ENCODE measurements around the gene SLC38A7.
"Not testable (repeated sequence)": the region's sequence is repeated elsewhere in the genome, so short reads cannot be mapped to it uniquely, and the experiment has no call there.

SLC38A7 gene

GRCh38 chr16:58684354-58685083 lies at the start of gene SLC38A7:
Gene SLC38A7 (minus strand): TSS chr16:58684770. CDS start chr16:58680126, 4,644 bp downstream.
- DNase-seq (ENCODE audit: low read depth in 2 of 2) = peak; percentile 39 to 50

- DNase-seq (ENCODE audit: low read depth in 2 of 2) = peak; percentile 56 to 60
These were observed 49.3 kb upstream of the SLC38A7 start, which contains the start of gene GOT2 for GRCh38 chr16:58733671-58734458. Gene GOT2 (minus strand): TSS chr16:58734316. CDS start chr16:58734228, 88 bp downstream.

DNA sequence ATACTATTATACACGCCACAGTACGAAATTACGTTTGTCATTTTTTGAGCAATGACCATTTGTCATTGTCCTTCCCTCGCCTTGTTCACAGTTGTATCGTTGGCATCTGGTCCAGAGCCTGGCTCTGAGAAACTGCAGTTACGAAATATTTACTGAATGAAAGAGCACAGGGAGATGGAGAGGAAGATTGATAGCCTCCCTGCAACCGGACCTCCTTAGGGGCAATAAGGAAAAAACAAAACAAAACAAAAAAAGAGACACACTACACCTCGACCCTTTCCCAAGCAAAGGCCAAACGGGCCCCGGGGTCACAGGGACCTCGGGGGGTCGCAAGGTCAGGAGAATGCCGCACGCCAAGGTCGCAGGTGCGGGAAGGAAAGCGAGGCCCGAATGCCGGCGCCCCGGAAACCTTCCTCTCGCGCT lies 48.7 kb upstream of the SLC38A7 start:
- DNase-seq (ENCODE audit: low read depth in 2 of 2) = no peak

DNA sequence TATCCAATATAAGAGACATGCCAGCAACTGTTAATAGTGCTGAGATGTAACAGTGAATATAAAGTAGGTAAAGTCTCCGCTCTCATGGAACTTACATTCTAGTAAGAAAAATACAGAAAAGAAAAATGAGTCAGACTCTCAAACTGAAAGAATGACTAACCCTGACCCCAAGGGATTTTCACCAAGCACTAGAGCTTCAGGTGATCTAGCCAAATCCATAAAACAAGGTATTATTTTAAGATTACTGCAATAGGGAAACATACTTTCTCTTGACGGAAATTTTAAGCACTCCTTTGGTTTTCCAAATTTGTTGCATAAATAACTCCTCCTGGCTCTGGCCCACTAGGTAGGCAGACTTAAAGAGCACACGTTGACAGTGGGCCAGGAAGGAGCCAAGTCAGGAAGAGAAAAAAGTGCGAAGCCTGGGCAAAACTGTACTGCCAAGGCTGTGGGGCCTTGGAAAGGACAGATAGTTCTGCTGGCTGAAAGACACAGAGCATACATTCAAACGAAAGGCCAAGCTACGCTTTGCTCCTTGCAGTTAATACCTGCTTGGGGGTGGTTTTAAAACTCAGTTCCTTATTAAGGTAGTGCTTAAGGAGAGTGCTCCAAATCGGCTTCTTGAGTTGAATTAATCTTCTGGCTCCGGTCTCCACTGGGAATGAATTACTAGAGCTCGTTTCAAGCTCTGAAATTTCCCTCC lies 48.1 kb upstream of the SLC38A7 start:
- no peak for DNase-seq (ENCODE audit: low read depth in 2 of 2)

DNA sequence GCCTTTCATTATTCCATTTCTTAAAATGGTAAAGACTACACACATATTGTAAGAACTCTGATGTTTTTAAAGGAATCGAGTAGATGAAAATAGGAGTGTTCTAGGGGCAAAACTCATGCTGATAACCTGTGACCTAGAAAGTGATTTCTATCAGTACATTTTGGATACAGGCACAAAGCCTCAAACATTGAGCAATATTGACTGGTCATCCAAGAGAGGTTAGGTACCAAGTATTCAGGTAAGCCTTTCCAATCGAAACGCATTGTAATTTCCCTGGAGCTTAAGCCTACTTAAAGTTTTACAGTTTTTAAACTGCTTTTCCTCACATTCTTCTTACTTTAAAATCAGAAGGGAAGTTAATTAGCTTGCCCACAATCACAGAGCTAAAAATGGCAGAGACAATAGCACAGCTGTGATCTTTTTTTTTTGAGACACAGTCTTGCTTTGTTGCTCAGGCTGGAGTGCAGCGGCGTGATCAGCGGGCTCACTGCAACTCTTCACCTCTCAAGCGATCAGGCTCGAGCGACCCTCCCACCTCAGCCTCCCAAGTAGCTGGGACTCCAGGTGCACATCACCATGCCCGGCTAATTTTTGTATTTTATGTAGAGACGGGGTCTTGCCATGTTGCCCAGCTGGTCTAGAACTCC lies 46.3 kb upstream of the SLC38A7 start:
- DNase-seq (ENCODE audit: low read depth in 2 of 2) = no peak

- DNase-seq (ENCODE audit: low read depth in 2 of 2) = no peak
These were observed 43.4 kb upstream of the SLC38A7 start for GRCh38 chr16:58727796-58728568.

GRCh38 chr16:58727028-58727781 lies 42.6 kb upstream of the SLC38A7 start:
- no peak for DNase-seq (ENCODE audit: low read depth in 2 of 2)

GRCh38 chr16:58723109-58723508 lies 38.5 kb upstream of the SLC38A7 start:
- no peak for DNase-seq (ENCODE audit: low read depth in 2 of 2)

GRCh38 chr16:58717994-58718393 lies 33.4 kb upstream of the SLC38A7 start:
- DNase-seq (ENCODE audit: low read depth in 2 of 2) = no peak

GRCh38 chr16:58716468-58716867 lies 31.9 kb upstream of the SLC38A7 start:
- DNase-seq (ENCODE audit: low read depth in 2 of 2) = no peak

GRCh38 chr16:58713742-58714141 lies 29.2 kb upstream of the SLC38A7 start:
- DNase-seq (ENCODE audit: low read depth in 2 of 2) = no peak

GRCh38 chr16:58709333-58709732 lies 24.8 kb upstream of the SLC38A7 start:
- DNase-seq (ENCODE audit: low read depth in 2 of 2) = no peak

DNA sequence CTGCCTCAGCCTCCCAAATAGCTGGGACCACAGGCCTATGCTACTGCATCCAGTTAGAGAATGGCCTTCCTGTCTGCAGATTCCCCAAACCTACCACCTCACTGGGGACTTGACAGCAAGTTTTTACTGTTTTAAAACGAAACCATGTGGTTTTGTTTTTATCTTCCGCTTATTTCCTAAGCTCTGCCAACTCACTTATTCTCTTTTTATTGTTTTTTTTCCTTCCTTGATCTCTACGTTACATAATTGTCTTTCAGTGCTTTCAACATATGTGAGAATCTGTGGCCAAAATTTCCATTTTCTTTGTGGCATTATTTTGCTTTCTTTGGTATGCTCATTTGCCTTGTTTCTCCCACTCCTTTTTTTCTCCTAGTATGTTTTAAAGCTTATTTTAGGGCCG lies 14.6 kb upstream of the SLC38A7 start:
- DNase-seq (ENCODE audit: low read depth in 2 of 2) = no peak

- DNase-seq (ENCODE audit: low read depth in 2 of 2) = no peak
These were observed 10.8 kb upstream of the SLC38A7 start for GRCh38 chr16:58695368-58695767.

- DNase-seq (ENCODE audit: low read depth in 2 of 2) = no peak
These were observed 7.9 kb upstream of the SLC38A7 start for GRCh38 chr16:58692450-58692849.

- DNase-seq (ENCODE audit: low read depth in 2 of 2) = not testable (repeated sequence)
These were observed 2.6 kb upstream of the SLC38A7 start for GRCh38 chr16:58686985-58687706.

DNA sequence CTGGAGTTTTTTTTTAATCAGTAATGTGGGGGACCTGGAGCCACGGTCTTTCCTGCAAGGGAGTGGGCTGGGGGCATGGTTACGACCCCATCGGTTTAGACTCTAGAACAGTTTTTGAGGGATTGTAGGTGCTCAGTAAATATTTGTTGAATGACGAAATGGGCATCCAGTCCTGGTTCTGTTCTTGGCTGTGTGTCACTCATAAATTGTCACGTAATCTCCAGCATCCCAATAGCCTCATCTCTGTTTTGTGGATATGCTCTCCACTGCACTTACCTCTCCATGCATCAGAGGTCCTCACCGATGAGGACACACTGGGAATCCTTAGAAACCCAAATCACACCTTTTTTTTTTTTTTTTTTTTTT lies 497 bp upstream of the SLC38A7 start:
- DNase-seq (ENCODE audit: low read depth in 2 of 2) = no peak

- DNase-seq (ENCODE audit: low read depth in 2 of 2) = no peak
These were observed 593 bp downstream of the SLC38A7 start for GRCh38 chr16:58684001-58684353.

DNA sequence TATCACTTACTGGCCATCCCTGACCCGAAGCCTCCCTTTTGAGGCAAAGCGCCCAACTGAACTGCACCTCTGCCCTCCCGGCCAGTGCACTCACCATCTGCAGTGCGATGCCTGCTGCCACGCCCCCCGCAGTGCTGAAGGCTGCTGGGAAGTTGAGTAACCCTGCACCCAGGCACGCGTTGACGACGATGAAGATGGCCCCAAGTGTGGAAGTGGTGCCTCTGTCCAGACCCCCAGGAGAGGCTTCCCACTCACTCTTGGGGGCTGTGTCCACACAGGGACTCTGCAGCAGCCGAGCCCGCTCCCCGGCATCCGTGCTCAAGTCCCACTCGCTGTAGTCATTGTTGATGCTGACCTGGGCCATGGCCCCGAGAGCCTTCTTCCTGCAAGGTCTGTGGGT lies 4.8 kb downstream of the SLC38A7 start:
- no peak for DNase-seq (ENCODE audit: low read depth in 2 of 2)

DNA sequence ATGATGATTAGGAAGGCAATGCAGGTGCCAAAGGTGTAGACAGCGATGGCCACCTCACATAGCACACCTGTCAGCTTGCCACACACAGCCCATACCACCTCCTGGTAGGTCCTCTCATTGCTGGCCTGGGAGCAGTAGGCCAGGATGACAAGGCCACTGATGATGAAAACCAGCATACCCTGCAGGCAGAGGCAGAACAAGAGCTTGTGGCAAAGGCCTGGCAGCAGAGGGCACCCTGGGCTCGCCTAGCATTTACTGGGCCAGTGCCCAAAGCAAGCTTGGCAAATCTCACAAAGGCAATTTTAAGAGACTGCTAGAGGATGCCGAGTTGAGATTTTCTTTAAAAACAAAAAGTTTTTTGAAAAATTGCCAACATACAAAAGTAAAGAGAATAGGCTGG lies 5.9 kb downstream of the SLC38A7 start:
- no peak for DNase-seq (ENCODE audit: low read depth in 2 of 2)
